SKM-1 (cell line): Measurements from ENCODE around the gene ANAPC13.

Experiments
- DNase-seq: peaks from one replicate; lab custom pipeline; 2025; ENCODE audit not compliant: unreplicated experiment; lab: John Stamatoyannopoulos, UW

The ANAPC13 gene

GRCh38 chr3:134483195-134483900 lies 2.4 kb downstream of the ANAPC13 start:
- DNase-seq, result no peak

- DNase-seq, result no peak
These were observed 3.2 kb downstream of the ANAPC13 start for GRCh38 chr3:134482622-134483021.

DNA sequence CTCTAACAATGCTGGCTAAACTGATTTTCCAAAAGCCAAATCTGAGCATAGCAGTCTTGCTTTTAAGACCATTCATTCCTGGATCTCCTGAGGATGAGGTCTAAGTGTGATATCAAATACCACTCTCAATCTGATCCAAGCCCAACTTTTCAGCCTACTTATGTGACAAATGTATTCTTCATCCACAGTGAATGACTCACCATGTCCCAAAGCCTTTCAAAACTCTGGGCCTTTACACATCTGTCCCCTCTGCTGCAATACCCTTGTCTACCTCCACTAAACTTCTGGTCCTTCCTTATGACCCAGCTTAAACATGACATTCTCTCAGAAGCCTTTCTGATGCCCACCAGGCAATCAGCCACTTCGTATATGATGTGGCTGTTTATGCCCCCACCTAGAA lies 4.6 kb downstream of the ANAPC13 start:
- DNase-seq, result no peak

DNA sequence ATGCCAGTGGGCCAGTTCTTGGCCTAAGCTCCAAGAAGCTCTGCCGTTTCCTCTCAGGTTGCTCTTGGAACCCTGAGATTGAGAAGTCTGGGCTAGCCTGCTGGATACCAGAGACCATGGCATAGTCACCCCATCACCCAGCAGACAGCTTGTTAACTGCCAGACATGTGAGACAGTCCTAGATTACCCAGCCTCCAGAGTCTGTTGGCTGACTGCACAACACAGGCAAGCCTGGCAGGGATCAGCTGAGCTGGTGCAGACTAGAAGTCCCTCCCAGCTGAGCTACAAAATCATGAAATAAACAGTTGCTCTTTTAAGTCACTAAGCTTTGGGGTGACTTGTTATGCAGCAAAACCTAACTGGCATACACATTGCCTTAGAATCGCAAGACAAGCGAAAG lies 5.2 kb downstream of the ANAPC13 start:
- no peak for DNase-seq

- no peak for DNase-seq
These were observed 7.8 kb downstream of the ANAPC13 start for GRCh38 chr3:134477938-134478337.

DNA sequence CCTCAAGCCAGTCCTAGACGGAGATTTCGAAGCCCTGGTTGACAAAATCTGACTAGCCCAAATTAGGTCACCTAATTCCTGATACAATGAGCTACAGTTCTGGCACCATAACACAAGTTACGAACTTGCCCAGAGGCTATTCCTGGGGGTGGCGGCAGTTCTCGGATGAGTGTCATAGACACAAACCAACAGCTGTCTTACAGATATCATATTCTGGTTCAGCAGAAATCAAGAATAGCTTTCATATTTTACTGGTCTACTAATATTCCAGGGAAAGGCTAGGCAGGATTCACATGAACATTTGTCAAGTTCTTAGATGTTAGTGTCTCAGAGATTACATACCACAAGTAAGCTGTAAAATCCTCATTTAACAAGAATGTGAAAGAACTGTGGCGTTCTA lies 8.8 kb downstream of the ANAPC13 start:
- DNase-seq, result no peak

DNA sequence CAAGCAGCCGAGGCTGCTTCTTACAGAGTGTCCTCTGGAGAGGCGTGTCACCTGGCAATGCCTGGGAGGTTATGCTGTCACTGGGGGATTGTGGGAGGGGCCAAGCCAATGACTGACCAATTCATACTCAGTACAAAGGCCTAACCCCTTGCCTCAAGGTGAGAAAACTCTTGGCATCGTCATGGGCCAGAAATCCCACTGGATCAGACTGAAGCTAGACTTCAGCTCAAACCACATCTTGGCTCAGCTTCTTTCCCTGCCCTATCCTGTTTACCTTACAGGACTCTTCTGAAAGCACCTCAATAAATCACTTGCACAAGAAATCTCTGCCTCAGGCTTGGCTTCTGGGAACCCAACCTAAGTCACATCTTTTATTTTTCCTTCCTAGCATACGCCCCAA lies 9.5 kb downstream of the ANAPC13 start:
- DNase-seq, result no peak

- no peak for DNase-seq
These were observed 10.8 kb downstream of the ANAPC13 start for GRCh38 chr3:134474956-134475355.

DNA sequence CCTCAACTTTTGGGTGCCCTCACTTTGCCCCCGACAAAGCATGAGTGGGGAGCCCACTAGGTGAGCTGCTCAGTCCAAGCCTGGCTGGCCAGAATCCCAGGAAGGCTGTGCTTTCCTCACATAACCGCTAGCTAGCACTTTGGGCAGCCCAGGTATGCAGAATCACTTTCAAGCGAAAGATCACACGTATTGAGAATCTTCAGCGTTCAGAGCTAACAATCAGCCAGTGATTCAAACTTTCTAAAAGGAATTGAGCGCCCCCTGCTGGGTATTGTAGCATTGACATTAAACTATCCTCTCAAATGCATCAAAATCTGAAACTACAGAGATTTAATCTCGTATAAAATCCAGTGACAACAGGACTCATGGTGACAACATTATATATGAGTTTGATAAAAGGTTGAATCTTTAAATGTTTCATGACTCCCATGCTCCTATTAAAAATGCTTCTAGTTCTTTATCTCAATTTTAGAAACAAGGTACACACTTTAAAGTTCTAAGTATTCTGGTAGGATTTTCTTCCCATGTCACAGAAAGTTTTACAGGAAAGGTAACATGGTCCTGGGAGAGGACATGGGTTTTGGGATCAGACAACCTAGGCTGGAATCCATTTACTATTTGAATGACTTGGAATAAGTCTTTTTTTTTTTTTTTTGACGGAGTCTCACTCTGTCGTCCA lies 11.8 kb downstream of the ANAPC13 start:
- DNase-seq, result no peak

- no peak for DNase-seq
These were observed 13.0 kb downstream of the ANAPC13 start for GRCh38 chr3:134472831-134473230.

- DNase-seq, result no peak
These were observed 14.1 kb downstream of the ANAPC13 start for GRCh38 chr3:134471521-134472193.

- no peak for DNase-seq
These were observed 17.3 kb downstream of the ANAPC13 start for GRCh38 chr3:134468519-134468918.

DNA sequence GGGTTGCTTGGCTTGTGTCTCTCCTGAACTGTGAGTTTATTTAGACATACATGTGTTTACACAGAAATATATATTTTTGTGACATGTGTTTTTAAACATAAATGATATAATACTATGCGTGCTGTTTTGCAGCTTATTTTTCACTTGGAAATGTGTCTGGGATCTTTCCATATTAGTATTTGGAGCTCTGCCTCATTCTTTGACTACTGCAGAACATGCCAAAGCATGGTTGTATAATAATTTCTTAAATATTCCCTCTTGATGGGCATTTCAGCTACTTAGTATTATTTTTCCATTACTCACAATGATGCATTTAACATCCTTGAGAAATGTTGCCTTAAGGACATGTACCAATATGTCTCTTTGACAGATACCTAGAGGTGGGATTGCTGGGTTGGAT lies 19.5 kb downstream of the ANAPC13 start:
- no peak for DNase-seq

GRCh38 chr3:134464689-134465365 lies 21.0 kb downstream of the ANAPC13 start:
- no peak for DNase-seq

DNA sequence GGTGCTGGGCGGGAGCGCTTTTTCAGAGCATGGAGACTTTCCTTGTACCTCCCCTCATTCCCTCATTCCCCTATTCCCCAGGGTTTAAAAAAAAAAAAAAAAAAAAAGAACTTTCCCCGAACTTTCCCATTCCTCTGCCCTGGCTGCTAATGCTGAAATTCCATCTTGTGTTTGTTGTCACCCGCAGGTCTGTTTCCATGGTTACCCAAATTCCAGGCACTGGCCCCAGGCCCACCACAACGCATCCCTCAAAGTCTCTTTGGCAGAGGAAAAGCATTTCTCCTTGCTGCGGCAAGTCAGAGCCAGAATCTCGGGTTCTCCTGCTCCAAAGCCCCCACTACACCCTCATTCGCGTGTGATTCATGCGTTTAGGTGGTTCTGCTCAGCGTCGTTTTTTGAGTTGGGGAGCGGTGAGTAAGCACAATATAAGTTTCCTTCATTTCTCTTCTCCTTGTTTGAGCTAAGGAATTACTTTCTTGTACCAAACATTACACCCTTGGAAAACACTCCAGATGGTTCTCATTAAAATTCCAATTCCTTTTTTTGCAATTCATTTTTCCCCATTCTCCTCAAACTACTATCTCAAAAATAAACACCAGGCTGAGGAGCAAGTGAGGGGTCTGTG lies 21.6 kb downstream of the ANAPC13 start:
- no peak for DNase-seq

GRCh38 chr3:134463676-134464063 lies 22.1 kb downstream of the ANAPC13 start:
- no peak for DNase-seq

GRCh38 chr3:134462331-134462941 lies 23.3 kb downstream of the ANAPC13 start:
- DNase-seq, result no peak

DNA sequence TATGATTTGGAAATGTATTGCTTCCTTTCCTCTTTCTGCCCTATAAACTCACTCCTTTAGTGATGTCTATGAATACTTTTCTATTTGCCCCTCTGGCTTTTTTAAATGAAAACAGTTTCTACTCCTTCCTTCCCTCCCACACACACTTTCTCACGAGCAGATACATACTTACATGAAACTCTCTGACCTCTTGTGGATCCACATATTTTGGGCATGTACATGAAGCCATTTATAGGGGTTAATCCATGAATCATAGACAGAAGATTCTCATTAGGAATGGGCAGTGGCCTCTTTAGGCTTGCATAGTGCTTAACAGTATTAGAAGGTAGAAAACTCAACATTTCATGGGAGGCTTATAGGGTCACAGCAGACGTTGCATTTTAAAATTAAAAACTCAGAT lies 24.8 kb downstream of the ANAPC13 start:
- DNase-seq, result no peak

- DNase-seq, result no peak
These were observed 26.2 kb downstream of the ANAPC13 start for GRCh38 chr3:134459562-134459961.

- no peak for DNase-seq
These were observed 27.3 kb downstream of the ANAPC13 start for GRCh38 chr3:134458406-134458945.
